Nephron (organoid): ENCODE measurements around the gene CDH12.

ENCODE experiments used
- H3K27ac Mint-ChIP-seq, 3 experiments: 2 replicates each; pipeline ENCODE4 v1.8.0; 2020; ENCODE audit warnings: mixed read lengths in 3 of 3, mild to moderate bottlenecking in 2 of 3, moderate library complexity in 1 of 3
- H3K27me3 Mint-ChIP-seq: 2 replicates; pipeline ENCODE4 v1.8.0; 2021; ENCODE audit warnings: low read depth, mild to moderate bottlenecking, moderate library complexity, mixed read lengths
- H3K36me3 Mint-ChIP-seq: 2 replicates; pipeline ENCODE4 v1.8.0; 2020; ENCODE audit warnings: low read depth, mixed read lengths
- H3K4me1 Mint-ChIP-seq: 2 replicates; pipeline ENCODE4 v1.8.0; 2020; ENCODE audit warnings: mixed read lengths
- H3K4me3 Mint-ChIP-seq, 3 experiments: 2 replicates each; pipeline ENCODE4 v1.8.0; 2020; ENCODE audit warnings: mild to moderate bottlenecking in 3 of 3, mixed read lengths in 3 of 3, moderate library complexity in 2 of 3
- H3K9me3 Mint-ChIP-seq: 2 replicates; pipeline ENCODE4 v1.8.0; 2020; ENCODE audit warnings: mixed read lengths
- TF ChIP-seq, protein P1 (sequence below), 3 experiments: fragments of 200-600 bp; sonication (generic); IDR thresholded peaks; one replicate each; pipeline ENCODE4 v1.5.0; 2021; ENCODE audit warnings: antibody characterized with exemption in 3 of 3; ENCODE audit not compliant: unreplicated experiment in 3 of 3

CDH12 gene

GRCh38 chr5:22669345-22669744 is 183.8 kb downstream of the CDH12 start:
- H3K36me3 Mint-ChIP-seq = no peaks in the 10 kb centered on the region
- TF ChIP-seq, protein P1, sequence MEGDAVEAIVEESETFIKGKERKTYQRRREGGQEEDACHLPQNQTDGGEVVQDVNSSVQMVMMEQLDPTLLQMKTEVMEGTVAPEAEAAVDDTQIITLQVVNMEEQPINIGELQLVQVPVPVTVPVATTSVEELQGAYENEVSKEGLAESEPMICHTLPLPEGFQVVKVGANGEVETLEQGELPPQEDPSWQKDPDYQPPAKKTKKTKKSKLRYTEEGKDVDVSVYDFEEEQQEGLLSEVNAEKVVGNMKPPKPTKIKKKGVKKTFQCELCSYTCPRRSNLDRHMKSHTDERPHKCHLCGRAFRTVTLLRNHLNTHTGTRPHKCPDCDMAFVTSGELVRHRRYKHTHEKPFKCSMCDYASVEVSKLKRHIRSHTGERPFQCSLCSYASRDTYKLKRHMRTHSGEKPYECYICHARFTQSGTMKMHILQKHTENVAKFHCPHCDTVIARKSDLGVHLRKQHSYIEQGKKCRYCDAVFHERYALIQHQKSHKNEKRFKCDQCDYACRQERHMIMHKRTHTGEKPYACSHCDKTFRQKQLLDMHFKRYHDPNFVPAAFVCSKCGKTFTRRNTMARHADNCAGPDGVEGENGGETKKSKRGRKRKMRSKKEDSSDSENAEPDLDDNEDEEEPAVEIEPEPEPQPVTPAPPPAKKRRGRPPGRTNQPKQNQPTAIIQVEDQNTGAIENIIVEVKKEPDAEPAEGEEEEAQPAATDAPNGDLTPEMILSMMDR (IDR thresholded peaks at IDR 0.05; ENCODE audit: unreplicated experiment in 3 of 3) = no peak

DNA sequence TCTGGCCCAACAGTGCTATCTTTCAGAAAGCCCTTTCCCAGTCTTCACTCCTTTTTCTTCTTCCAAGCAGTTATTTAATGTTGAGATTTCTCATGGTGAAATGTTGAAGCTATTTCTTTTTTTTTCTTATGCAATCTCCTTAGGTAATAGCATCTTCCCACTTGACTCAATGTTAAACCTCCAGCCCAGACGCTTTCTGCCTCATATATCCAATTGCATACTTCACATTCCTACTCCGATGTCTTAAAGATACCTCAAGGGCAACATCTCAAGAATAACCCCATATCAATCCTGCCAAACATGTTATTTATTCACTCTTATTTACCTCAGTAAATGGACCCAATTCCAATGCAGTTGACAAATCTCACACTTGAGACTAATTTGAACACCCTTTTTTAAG is 187.3 kb downstream of the CDH12 start:
- Mint-ChIP-seq H3K27me3 (no peaks in the 10 kb centered on the region), H3K36me3 (no peaks in the 10 kb centered on the region), H3K27ac (no peak overlapping the region), H3K4me3 (no peak overlapping the region), H3K9me3 (no peaks in the 10 kb centered on the region), H3K4me1 (no peaks in the 10 kb centered on the region)
- TF ChIP-seq, protein P1 (IDR thresholded peaks at IDR 0.05; ENCODE audit: unreplicated experiment in 3 of 3) = no peak

More at GRCh38 chr5:22669345-22669744, 183.8 kb downstream of the CDH12 start:
- Mint-ChIP-seq H3K27me3 (no peaks in the 10 kb centered on the region), H3K9me3 (no peaks in the 10 kb centered on the region), H3K4me3 (no peak overlapping the region), H3K4me1 (no peaks in the 10 kb centered on the region), H3K27ac (no peak overlapping the region)

- Mint-ChIP-seq H3K27ac (no peak overlapping the region), H3K9me3 (no peaks in the 10 kb centered on the region), H3K27me3 (no peaks in the 10 kb centered on the region), H3K4me1 (no peaks in the 10 kb centered on the region), H3K4me3 (no peak overlapping the region), H3K36me3 (no peaks in the 10 kb centered on the region)
- TF ChIP-seq, protein P1 (IDR thresholded peaks at IDR 0.05; ENCODE audit: unreplicated experiment in 3 of 3) = no peak
Observed at GRCh38 chr5:22663134-22663533, 190.0 kb downstream of the CDH12 start.

- Mint-ChIP-seq H3K27me3 (no peaks in the 10 kb centered on the region), H3K4me1 (no peaks in the 10 kb centered on the region), H3K9me3 (no peaks in the 10 kb centered on the region), H3K36me3 (no peaks in the 10 kb centered on the region), H3K4me3 (no peak overlapping the region), H3K27ac (no peak overlapping the region)
- TF ChIP-seq, protein P1 (IDR thresholded peaks at IDR 0.05; ENCODE audit: unreplicated experiment in 3 of 3) = no peak
Observed at GRCh38 chr5:22662391-22662790, 190.8 kb downstream of the CDH12 start.

- H3K9me3 Mint-ChIP-seq = no peaks in the 10 kb centered on the region
- H3K4me3 Mint-ChIP-seq = no peak overlapping the region
Observed at GRCh38 chr5:22651355-22651754, 201.8 kb downstream of the CDH12 start.

GRCh38 chr5:22650511-22650910 is 202.6 kb downstream of the CDH12 start:
- TF ChIP-seq, protein P1 (IDR thresholded peaks at IDR 0.05; ENCODE audit: unreplicated experiment in 3 of 3) = no peak
- Mint-ChIP-seq H3K36me3 (no peaks in the 10 kb centered on the region), H3K4me3 (no peak overlapping the region), H3K27me3 (no peaks in the 10 kb centered on the region), H3K4me1 (no peaks in the 10 kb centered on the region), H3K27ac (no peak overlapping the region), H3K9me3 (no peaks in the 10 kb centered on the region)

More at GRCh38 chr5:22651355-22651754, 201.8 kb downstream of the CDH12 start:
- no peaks in the 10 kb centered on the region for H3K36me3 Mint-ChIP-seq
- no peak overlapping the region for H3K27ac Mint-ChIP-seq
- TF ChIP-seq, protein P1 (IDR thresholded peaks at IDR 0.05; ENCODE audit: unreplicated experiment in 3 of 3) = no peak
- H3K4me1 Mint-ChIP-seq = no peaks in the 10 kb centered on the region
- H3K27me3 Mint-ChIP-seq = no peaks in the 10 kb centered on the region
